Suprapubic skin (tissue), 3 donors: ENCODE results near the gene RERE.

Experiments used
- POLR2A ChIP-seq, 2 donors: fragments of 450-650 bp; IDR thresholded peaks; one replicate each; pipeline ENCODE4 v1.6.1; 2017; ENCODE audit warnings: antibody characterized with exemption in 2 of 2, mild to moderate bottlenecking in 2 of 2, moderate library complexity in 2 of 2
- TF ChIP-seq, protein P1 (sequence below), 2 donors: fragments of 200-600 bp in 1 of 2; fragments of 450-650 bp in 1 of 2; sonication (generic) in 1 of 2; IDR thresholded peaks; one replicate each; pipeline ENCODE4 v1.5.1; 2016 to 2019; ENCODE audit warnings: antibody characterized with exemption in 2 of 2, mild to moderate bottlenecking in 1 of 2, moderate library complexity in 1 of 2

DNA sequence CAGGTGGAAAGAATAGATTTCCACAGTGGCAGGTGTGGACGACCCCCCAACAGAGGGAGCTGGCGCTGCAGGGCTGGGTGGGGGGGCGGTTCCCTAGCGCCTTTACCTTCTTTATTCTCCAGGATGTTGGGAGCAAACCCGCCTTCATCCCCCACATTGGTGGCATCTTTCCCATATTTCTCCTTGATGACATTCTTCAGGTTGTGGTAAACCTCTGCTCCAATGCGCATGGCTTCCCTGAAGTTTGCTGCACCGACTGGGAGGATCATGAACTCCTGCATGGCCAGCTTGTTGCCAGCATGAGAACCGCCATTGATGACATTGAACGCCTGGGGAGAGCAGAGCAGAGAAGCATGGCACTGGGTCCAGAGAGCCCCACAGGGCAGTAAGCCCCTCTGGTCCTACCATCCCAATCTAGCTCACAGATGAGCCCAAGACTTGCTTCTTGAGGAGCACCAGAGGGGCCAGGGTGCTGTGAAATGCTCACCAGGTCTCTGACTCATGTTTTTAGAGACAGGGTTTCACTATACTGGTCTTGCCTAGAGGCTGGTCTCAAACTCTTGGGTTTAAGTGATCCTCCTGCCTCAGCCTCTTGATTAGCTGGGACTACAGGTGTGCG lies 48.8 kb upstream of the RERE start:
- TF ChIP-seq POLR2A (IDR thresholded peaks at IDR 0.05), result no peak
- TF ChIP-seq, protein P1, sequence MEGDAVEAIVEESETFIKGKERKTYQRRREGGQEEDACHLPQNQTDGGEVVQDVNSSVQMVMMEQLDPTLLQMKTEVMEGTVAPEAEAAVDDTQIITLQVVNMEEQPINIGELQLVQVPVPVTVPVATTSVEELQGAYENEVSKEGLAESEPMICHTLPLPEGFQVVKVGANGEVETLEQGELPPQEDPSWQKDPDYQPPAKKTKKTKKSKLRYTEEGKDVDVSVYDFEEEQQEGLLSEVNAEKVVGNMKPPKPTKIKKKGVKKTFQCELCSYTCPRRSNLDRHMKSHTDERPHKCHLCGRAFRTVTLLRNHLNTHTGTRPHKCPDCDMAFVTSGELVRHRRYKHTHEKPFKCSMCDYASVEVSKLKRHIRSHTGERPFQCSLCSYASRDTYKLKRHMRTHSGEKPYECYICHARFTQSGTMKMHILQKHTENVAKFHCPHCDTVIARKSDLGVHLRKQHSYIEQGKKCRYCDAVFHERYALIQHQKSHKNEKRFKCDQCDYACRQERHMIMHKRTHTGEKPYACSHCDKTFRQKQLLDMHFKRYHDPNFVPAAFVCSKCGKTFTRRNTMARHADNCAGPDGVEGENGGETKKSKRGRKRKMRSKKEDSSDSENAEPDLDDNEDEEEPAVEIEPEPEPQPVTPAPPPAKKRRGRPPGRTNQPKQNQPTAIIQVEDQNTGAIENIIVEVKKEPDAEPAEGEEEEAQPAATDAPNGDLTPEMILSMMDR (IDR thresholded peaks at IDR 0.05), result no peak
